T-cell (primary cell): ENCODE measurements around the gene FAM114A1. TPM values are rescaled to one million over a fixed set of nuclear protein-coding genes. Genes with fewer than 3 reads are reported as not detected.

Source experiments
- ATAC-seq, 4 experiments: fragments of 200-7000 bp in 3 of 4; fragments of 150-1000 bp in 1 of 4; cut with Tn5 transposase; replicated peaks in 1 of 4; 1 replicate in 3 of 4; 2 replicates in 1 of 4; pipeline ENCODE4 v1.10.0; 2021; ENCODE audit warnings: moderate library complexity in 3 of 4, mild to moderate bottlenecking in 2 of 4, moderate number of reproducible peaks in 1 of 4
- CTCF ChIA-PET, 2 donors: fragments of 300-600 bp; sonication (Branson Sonifier 250); formaldehyde crosslinking; loops; one replicate each; lab custom pipeline; 2022; ENCODE audit warnings: antibody characterized with exemption in 2 of 2; lab: Charles Lee
- POLR2A ChIA-PET, 2 donors: fragments of 300-600 bp; sonication (Branson Sonifier 250); formaldehyde crosslinking; loops; one replicate each; lab custom pipeline; 2022; ENCODE audit warnings: antibody characterized with exemption in 2 of 2; lab: Charles Lee
- DNase-seq, 35 experiments: peaks; one replicate each; pipeline versions ENCODE4 v3.0.0 to v3.0.0-alpha.2; 2013 to 2023
- H3K27ac ChIP-seq: one replicate; pipeline ENCODE4 v1.5.1; 2013; ENCODE audit warnings: low read length
- H3K27me3 ChIP-seq, 2 experiments: replicated peaks in 1 of 2; 1 replicate in 1 of 2; 2 replicates in 1 of 2; pipeline versions ENCODE4 v1.6.1 to v1.7.0; 2013; ENCODE audit warnings: low read length in 1 of 2, mixed read lengths in 1 of 2; ENCODE audit not compliant: control insufficient read depth in 2 of 2, insufficient read depth in 2 of 2; ENCODE audit errors: extremely low read depth in 1 of 2
- H3K36me3 ChIP-seq, 2 donors: 1 replicate in 1 of 2; 2 replicates in 1 of 2; pipeline versions ENCODE4 v1.6.1 to v1.7.0; 2013; ENCODE audit warnings: low read length in 1 of 2; ENCODE audit not compliant: control insufficient read depth in 2 of 2, insufficient read depth in 1 of 2; ENCODE audit errors: extremely low read depth in 1 of 2
- H3K4me1 ChIP-seq, 2 experiments: 1 replicate in 1 of 2; 2 replicates in 1 of 2; pipeline versions ENCODE4 v1.6.1 to v1.7.0; 2013; ENCODE audit warnings: low read length in 2 of 2, mixed read lengths in 1 of 2; ENCODE audit not compliant: insufficient read depth in 2 of 2, control insufficient read depth in 1 of 2; ENCODE audit errors: extremely low read depth in 1 of 2
- H3K4me3 ChIP-seq, 2 donors: 1 replicate in 1 of 2; 2 replicates in 1 of 2; pipeline versions ENCODE4 v1.5.1 to v1.7.0; 2013; ENCODE audit warnings: mild to moderate bottlenecking in 2 of 2, low read length in 1 of 2, moderate library complexity in 1 of 2; ENCODE audit not compliant: control insufficient read depth in 1 of 2; ENCODE audit errors: extremely low read depth in 1 of 2
- H3K9me3 ChIP-seq: 2 replicates; pipeline ENCODE4 v1.7.0; 2013
- H3K27ac Mint-ChIP-seq, 2 donors: one replicate each; pipeline ENCODE4 v1.8.0; 2020 to 2021; ENCODE audit warnings: mild to moderate bottlenecking in 2 of 2, mixed read lengths in 2 of 2
- H3K27me3 Mint-ChIP-seq, 2 donors: one replicate each; pipeline ENCODE4 v1.8.0; 2021 to 2022; ENCODE audit warnings: mixed read lengths in 2 of 2
- H3K36me3 Mint-ChIP-seq: one replicate; pipeline ENCODE4 v1.8.0; 2021; ENCODE audit warnings: mixed read lengths
- H3K4me1 Mint-ChIP-seq, 3 donors: one replicate each; pipeline ENCODE4 v1.8.0; 2020 to 2022; ENCODE audit warnings: mixed read lengths in 3 of 3, mild to moderate bottlenecking in 1 of 3
- H3K4me3 Mint-ChIP-seq, 3 donors: one replicate each; pipeline ENCODE4 v1.8.0; 2020 to 2022; ENCODE audit warnings: mild to moderate bottlenecking in 3 of 3, mixed read lengths in 3 of 3, moderate library complexity in 3 of 3
- H3K9me3 Mint-ChIP-seq, 3 donors: one replicate each; pipeline ENCODE4 v1.8.0; 2020 to 2022; ENCODE audit warnings: mixed read lengths in 3 of 3
- WGBS: methylation state at CpG from one replicate; pipeline ENCODE4 v1.1.5; 2013; ENCODE audit warnings: missing lambda C conversion rate; ENCODE audit not compliant: insufficient coverage; 5-methylcytosine and 5-hydroxymethylcytosine counted together
- total RNA-seq, 35 experiments: library from RNA in 6 of 35; stranded (reverse) in 6 of 35; fragments of 120-200 nt in 1 of 35; gene quantifications; one replicate each; pipeline versions ENCODE4 v1.2.1 to v1.2.4 and lab custom pipeline; 2013 to 2026

FAM114A1 gene
- total RNA-seq, 5 donors from 2014 or later (not counting 1 experiment from before 2014, with no cell fraction given) = 0.35 to 0.79 (median 0.39) TPM; not detected in 1

DNA sequence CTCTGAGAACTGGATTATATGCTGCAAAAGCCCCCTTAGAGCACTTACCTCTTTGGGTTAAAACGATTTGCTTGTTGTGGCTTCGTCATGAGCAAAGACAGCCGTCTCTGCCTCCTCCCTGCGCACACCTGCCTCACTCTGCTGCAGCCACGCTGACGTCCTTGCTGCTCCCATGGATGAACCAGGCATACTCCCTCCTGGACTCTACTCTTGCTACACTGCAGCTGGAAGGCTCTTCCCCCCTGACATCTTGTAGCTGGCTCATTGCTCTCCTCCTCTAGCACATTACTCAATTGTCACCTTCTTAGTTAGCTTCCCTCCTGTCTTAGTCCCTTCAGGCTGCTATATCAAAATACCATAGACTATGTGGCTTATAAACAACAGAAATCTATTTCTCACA lies 59.3 kb downstream of the FAM114A1 start:
- Mint-ChIP-seq H3K4me3 (no peak overlapping the region), H3K9me3 (no peaks in the 10 kb centered on the region), H3K4me1 (no peaks in the 10 kb centered on the region), H3K36me3 (no peaks in the 10 kb centered on the region), H3K27ac (no peak overlapping the region), H3K27me3 (no peaks in the 10 kb centered on the region)
- Histone ChIP-seq H3K27me3 (peaks cover 0 to 2% of the 10 kb centered on the region in 2 experiments), H3K36me3 (no peaks in the 10 kb centered on the region), H3K4me1 (no peaks in the 10 kb centered on the region), H3K27ac (no peak overlapping the region), H3K4me3 (no peak overlapping the region), H3K9me3 (no peaks in the 10 kb centered on the region)
- DNase-seq (no peak), ATAC-seq (no peak)
- ChIA-PET CTCF (interaction anchor here in 1 of 2 donors (0.6 kb wide), 1 partner anchor 871 kb away, joined by 5 read pairs; no protein-coding TSS in a partner anchor), POLR2A (no interaction called here)
- WGBS = 91% methylated on average over 6 of the region's 6 CpGs

DNA sequence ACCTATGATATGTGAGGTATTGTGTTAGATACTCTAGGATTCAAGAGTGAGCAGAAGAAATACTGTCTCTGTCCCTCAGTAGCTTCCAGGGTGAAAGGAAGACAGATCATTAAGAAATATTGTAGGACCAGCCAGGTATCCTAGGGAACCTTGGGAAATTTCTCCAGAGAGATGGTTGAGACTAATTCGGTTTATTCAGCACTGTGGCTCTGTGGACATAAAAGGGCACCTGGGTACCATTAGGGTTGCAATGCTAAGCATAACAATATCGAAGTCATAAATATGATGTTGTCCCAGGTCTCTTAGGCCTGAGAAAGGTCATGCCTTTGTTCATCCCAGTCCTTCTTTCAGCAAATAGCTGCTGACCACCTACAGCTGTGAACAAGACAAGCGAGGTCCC lies 61.0 kb downstream of the FAM114A1 start:
- ChIA-PET CTCF (interaction anchor here in 1 of 2 donors (0.8 kb wide), 1 partner anchor 360 kb away, joined by 3 read pairs; no protein-coding TSS in a partner anchor), POLR2A (interaction anchor here in 1 of 2 donors (0.7 kb wide), 1 partner anchor 97 kb away, joined by 3 read pairs; no protein-coding TSS in a partner anchor)
- 95% methylated on average over 3 of the region's 3 CpGs for WGBS
- no peak overlapping the region for H3K27ac ChIP-seq
- DNase-seq (no peak), ATAC-seq (no peak)
- Mint-ChIP-seq H3K36me3 (no peaks in the 10 kb centered on the region), H3K9me3 (no peaks in the 10 kb centered on the region), H3K27ac (no peak overlapping the region), H3K27me3 (no peaks in the 10 kb centered on the region), H3K4me3 (no peak overlapping the region), H3K4me1 (no peaks in the 10 kb centered on the region)
- no peaks in the 10 kb centered on the region for H3K36me3 ChIP-seq
- no peak overlapping the region for H3K4me3 ChIP-seq
- H3K27me3 ChIP-seq = peaks cover 0 to 4% of the 10 kb centered on the region in 2 experiments
- no peaks in the 10 kb centered on the region for H3K4me1 ChIP-seq
- no peaks in the 10 kb centered on the region for H3K9me3 ChIP-seq

DNA sequence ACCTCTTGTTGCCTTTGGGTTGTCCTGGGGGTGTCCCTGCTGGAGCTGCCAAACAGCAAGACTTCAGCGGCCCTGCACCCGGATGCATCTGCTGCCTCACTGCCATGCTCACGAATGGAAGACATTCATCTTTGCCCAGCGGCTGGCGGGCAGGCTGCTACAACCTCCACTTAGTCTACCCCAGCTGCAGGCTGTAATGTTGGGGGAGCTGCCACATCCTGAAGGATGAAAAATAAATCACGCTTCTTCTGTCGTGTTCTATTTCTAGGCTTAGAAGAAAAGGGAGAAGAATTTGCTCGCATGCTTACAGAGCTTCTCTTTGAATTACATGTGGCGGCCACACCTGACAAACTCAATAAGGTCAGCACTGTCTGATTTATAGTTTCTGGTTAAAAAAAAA lies 61.4 kb downstream of the FAM114A1 start:
- H3K27ac Mint-ChIP-seq = no peak overlapping the region
- no peaks in the 10 kb centered on the region for H3K9me3 Mint-ChIP-seq
- no peaks in the 10 kb centered on the region for H3K4me1 Mint-ChIP-seq
- no peaks in the 10 kb centered on the region for H3K4me1 ChIP-seq
- POLR2A ChIA-PET = interaction anchor here in 1 of 2 donors (0.6 to 0.7 kb wide), 2 partner anchors 18 to 98 kb away, joined by 3 read pairs; no protein-coding TSS in a partner anchor
- H3K27ac ChIP-seq = no peak overlapping the region
- no peak overlapping the region for H3K4me3 Mint-ChIP-seq
- CTCF ChIA-PET = interaction anchor here in 1 of 2 donors (0.6 kb wide), 1 partner anchor 14 kb away, joined by 8 read pairs; no protein-coding TSS in a partner anchor
- H3K36me3 ChIP-seq = no peaks in the 10 kb centered on the region
- 100% methylated on average over 1 of the region's 9 CpGs for WGBS
- no peaks in the 10 kb centered on the region for H3K9me3 ChIP-seq
- H3K4me3 ChIP-seq = no peak overlapping the region
- H3K27me3 Mint-ChIP-seq = no peaks in the 10 kb centered on the region
- DNase-seq = no peak
- ATAC-seq = no peak
- H3K27me3 ChIP-seq = peaks cover 0 to 4% of the 10 kb centered on the region in 2 experiments
- H3K36me3 Mint-ChIP-seq = no peaks in the 10 kb centered on the region

- no peaks in the 10 kb centered on the region for H3K4me1 Mint-ChIP-seq
- ATAC-seq (no peak), DNase-seq (no peak)
- peaks cover 0 to 4% of the 10 kb centered on the region in 2 experiments for H3K27me3 ChIP-seq
- H3K4me1 ChIP-seq = no peaks in the 10 kb centered on the region
- no peaks in the 10 kb centered on the region for H3K36me3 Mint-ChIP-seq
- no peaks in the 10 kb centered on the region for H3K9me3 ChIP-seq
- 60% methylated on average over 1 of the region's 1 CpG for WGBS
- no peaks in the 10 kb centered on the region for H3K36me3 ChIP-seq
- H3K9me3 Mint-ChIP-seq = no peaks in the 10 kb centered on the region
- no peak overlapping the region for H3K4me3 ChIP-seq
- ChIA-PET CTCF (no interaction called here), POLR2A (no interaction called here)
- H3K27me3 Mint-ChIP-seq = no peaks in the 10 kb centered on the region
- H3K27ac ChIP-seq = no peak overlapping the region
- H3K27ac Mint-ChIP-seq = no peak overlapping the region
- no peak overlapping the region for H3K4me3 Mint-ChIP-seq
Measured at GRCh38 chr4:38930204-38930603, 62.6 kb downstream of the FAM114A1 start.

- Histone ChIP-seq H3K36me3 (no peaks in the 10 kb centered on the region), H3K9me3 (no peaks in the 10 kb centered on the region), H3K27ac (no peak overlapping the region), H3K27me3 (peaks cover 0 to 4% of the 10 kb centered on the region in 2 experiments), H3K4me1 (no peaks in the 10 kb centered on the region), H3K4me3 (no peak overlapping the region)
- Mint-ChIP-seq H3K27me3 (no peaks in the 10 kb centered on the region), H3K4me3 (no peak overlapping the region), H3K36me3 (no peaks in the 10 kb centered on the region), H3K27ac (no peak overlapping the region), H3K9me3 (no peaks in the 10 kb centered on the region), H3K4me1 (no peaks in the 10 kb centered on the region)
- WGBS = 80% methylated on average over 1 of the region's 6 CpGs
- ATAC-seq (no peak), DNase-seq (no peak)
- POLR2A ChIA-PET = no interaction called here
- CTCF ChIA-PET = no interaction called here
Measured at GRCh38 chr4:38930707-38931106, 63.1 kb downstream of the FAM114A1 start.

- H3K27ac Mint-ChIP-seq = no peak overlapping the region
- ATAC-seq (no peak), DNase-seq (no peak)
- no peaks in the 10 kb centered on the region for H3K9me3 Mint-ChIP-seq
- no peak overlapping the region for H3K4me3 ChIP-seq
- no peaks in the 10 kb centered on the region for H3K4me1 ChIP-seq
- H3K9me3 ChIP-seq = no peaks in the 10 kb centered on the region
- H3K27me3 ChIP-seq = peaks cover 0 to 3% of the 10 kb centered on the region in 2 experiments
- no peak overlapping the region for H3K27ac ChIP-seq
- 100% methylated on average over 2 of the region's 5 CpGs for WGBS
- POLR2A ChIA-PET = interaction anchor here (0.6 kb wide), 2 partner anchors 26 to 35 kb away, joined by 3 read pairs; no protein-coding TSS in a partner anchor
- H3K36me3 Mint-ChIP-seq = no peaks in the 10 kb centered on the region
- H3K4me3 Mint-ChIP-seq = no peak overlapping the region
- H3K27me3 Mint-ChIP-seq = no peaks in the 10 kb centered on the region
- no peaks in the 10 kb centered on the region for H3K36me3 ChIP-seq
- CTCF ChIA-PET = no interaction called here
- no peaks in the 10 kb centered on the region for H3K4me1 Mint-ChIP-seq
Measured at GRCh38 chr4:38931125-38931524, 63.5 kb downstream of the FAM114A1 start.
